SH-SY5Y (cell line): ENCODE results near the gene ACER1.

Source experiments
- GATA2 ChIP-seq: IDR thresholded peaks from 2 replicates; pipeline ENCODE4 v1.6.1; 2011; ENCODE audit warnings: mild to moderate bottlenecking, low read depth, low read length
- GATA3 ChIP-seq: IDR thresholded peaks from 2 replicates; pipeline ENCODE4 v1.6.1; 2011; ENCODE audit warnings: low read depth, mild to moderate bottlenecking, low read length, moderate library complexity

ACER1 gene

DNA sequence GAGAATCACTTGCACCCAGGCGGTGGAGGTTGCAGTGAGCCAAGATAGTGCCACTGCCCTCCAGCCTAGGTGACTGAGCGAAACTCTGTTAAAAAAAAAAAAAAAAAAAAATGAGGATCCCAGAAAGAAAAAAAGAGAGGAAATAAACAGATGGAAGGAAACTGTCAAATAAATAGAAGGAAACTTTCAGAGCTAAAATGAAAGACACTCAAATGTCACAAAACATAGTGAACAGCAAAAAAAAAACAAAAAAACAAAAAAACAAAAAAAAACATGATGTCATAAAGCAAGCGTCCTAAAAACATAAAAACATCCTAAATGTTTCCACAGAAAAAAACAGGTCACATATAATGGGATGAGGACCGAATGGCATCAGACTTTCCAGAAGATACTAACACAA, 68.6 kb downstream of the ACER1 start:
- no peak for TF ChIP-seq GATA3
- TF ChIP-seq GATA2 = no peak

DNA sequence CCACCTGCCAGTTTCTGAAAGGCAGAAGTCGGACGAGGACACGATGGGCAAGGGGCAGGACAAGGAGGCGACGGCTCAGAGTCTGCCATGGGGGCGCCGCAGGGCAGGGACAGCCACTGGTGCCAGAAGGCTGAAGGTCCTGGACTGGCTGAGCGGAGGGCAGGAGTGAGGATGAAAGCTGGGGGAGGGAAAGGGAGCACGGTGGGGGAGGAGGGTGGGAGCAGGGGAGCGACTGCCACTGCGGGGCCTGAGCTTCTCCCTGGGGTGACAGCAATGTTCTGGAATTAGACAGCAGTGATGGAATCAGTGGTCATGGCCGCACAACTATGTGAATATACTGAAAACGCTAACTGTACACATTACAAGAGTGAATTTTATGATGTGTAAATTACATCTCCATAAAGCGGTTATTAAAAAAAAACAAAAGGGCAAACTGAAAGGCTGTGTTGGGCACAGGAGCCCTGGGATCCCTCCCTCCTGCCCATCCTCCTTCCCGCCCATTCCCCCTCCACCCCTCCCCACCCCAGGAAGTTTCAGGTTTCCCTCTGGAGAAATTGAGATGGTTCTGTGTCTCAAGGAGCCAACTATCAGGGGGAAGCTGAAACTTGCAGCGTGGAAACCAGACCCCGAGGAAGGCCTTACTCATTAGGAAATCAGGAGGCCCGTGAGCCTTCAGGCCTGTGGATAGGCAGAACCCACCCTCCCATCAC, 69.5 kb downstream of the ACER1 start:
- TF ChIP-seq GATA2 (no peak), GATA3 (no peak)

DNA sequence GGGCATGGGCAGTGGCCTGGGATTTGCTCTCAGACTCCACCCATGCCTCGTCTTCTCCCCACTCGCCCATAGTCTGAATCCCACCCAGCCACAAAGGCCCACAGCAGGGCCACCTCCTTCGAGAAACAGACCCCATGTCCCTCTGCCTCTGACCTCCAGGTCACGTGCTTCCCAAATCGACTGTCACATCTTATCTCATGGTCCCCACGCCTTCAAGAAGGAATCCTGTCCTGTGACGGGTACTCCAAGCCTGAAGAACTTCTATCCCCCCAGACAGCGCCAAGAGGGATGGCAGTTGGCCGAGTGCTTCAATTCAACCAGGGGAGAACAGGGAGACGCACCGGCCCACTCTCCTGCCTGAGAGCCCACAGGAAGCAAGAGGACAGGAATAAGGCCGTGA, 70.1 kb downstream of the ACER1 start:
- no peak for TF ChIP-seq GATA2
- TF ChIP-seq GATA3 = no peak

GRCh38 chr19:6262519-6262918, 70.9 kb downstream of the ACER1 start:
- TF ChIP-seq GATA3 (no peak), GATA2 (no peak)

- no peak for TF ChIP-seq GATA3
- no peak for TF ChIP-seq GATA2
Observed at GRCh38 chr19:6261883-6262282, 71.5 kb downstream of the ACER1 start.

DNA sequence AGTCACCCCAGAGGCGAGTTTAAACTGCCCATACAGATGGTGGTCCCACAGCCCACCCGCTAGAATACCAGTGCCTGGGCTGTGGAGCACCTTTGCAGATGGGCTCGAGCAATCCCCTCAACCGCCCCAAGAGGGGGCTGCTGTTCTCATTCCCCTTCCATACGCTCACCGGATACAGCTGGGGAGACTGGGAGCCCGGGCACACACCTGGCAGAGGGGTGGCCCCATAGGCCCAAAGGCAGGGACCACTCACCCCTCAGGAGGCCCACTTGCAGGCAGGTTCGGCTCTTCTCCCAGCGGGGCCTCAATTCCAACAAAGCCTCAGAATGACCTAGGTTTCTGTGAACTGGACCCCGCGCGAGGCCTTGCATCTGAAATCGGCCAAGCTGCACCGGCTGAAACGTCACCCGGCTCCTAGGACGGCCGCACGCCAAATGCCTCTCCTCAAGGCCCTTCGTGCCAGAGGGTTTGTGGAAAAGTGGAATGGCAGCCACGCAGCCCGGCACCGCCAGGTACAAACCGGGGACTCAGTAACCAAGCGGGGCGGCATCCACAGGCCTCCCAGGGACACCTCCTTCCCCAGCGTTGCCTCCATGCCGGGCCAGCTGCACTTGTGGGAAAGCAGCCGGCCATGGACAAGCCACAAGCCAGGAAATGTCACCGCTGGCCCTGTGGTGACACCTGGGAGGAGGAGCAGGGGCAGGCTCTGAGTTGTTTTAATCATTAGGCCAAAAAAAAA, 72.3 kb downstream of the ACER1 start:
- TF ChIP-seq GATA2 = no peak

GRCh38 chr19:6260376-6260775, 73.0 kb downstream of the ACER1 start:
- TF ChIP-seq GATA2 (no peak), GATA3 (no peak)

GRCh38 chr19:6259312-6259861, 74.0 kb downstream of the ACER1 start:
- TF ChIP-seq GATA2 (no peak), GATA3 (no peak)

DNA sequence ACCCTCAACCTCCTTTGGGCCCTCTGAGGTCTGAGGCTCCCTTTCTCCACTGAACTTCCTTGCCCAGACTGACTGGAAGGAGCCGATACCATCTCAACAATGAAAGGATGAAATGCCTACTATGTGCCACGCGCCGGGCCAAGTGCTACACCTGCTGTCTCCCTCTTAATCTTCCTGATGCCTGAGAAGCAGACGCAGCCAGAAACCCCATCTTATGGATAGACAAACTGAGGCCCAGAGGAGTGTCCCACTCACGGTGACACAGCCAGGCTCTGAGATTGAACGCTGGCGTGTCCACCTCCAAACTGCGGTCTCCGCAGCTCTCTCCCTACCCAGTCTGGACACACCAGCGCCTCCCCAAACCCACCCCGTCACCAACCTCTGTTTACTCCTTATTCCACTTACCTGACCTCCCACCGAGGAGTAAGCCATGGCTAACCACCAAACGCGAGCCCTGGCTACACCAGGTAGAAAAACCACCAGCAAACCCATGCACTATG, 74.5 kb downstream of the ACER1 start:
- TF ChIP-seq GATA2 (no peak), GATA3 (no peak)
